Activated CD4-positive, alpha-beta T cell treated with anti-CD3 and anti-CD28 coated beads, Interleukin-2, amount 10 ng/mL, durations not matched to agents 7 days and 5 days (primary cell): ENCODE results near the gene ABHD16A. TPM values are rescaled to one million over a fixed set of nuclear protein-coding genes. Genes with fewer than 3 reads are reported as not detected.
A peak's percentile ranks its signal among the peaks of the same experiment; 100 is the strongest.

Experiments
- CTCF ChIA-PET: fragments of 350-600 bp; sonication (Branson Sonifier 250); formaldehyde crosslinking; loops from one replicate; lab custom pipeline; 2021; ENCODE audit warnings: antibody characterized with exemption; lab: Charles Lee
- POLR2A ChIA-PET: fragments of 350-600 bp; sonication (Branson Sonifier 250); formaldehyde crosslinking; loops from one replicate; lab custom pipeline; 2021; ENCODE audit warnings: antibody characterized with exemption; lab: Charles Lee
- DNase-seq: peaks from one replicate; pipeline ENCODE4 v3.0.0-alpha.2; 2020
- H3K27ac Mint-ChIP-seq: one replicate; pipeline ENCODE4 v1.8.0; 2021; ENCODE audit warnings: mild to moderate bottlenecking, moderate library complexity, mixed read lengths
- H3K27me3 Mint-ChIP-seq: one replicate; pipeline ENCODE4 v1.8.0; 2021; ENCODE audit warnings: mixed read lengths
- H3K36me3 Mint-ChIP-seq: one replicate; pipeline ENCODE4 v1.8.0; 2021; ENCODE audit warnings: low read depth, mixed read lengths
- H3K4me1 Mint-ChIP-seq: one replicate; pipeline ENCODE4 v1.8.0; 2021; ENCODE audit warnings: mixed read lengths
- H3K4me3 Mint-ChIP-seq: one replicate; pipeline ENCODE4 v1.8.0; 2021; ENCODE audit warnings: mild to moderate bottlenecking, moderate library complexity, mixed read lengths
- H3K9me3 Mint-ChIP-seq: one replicate; pipeline ENCODE4 v1.8.0; 2021; ENCODE audit warnings: mixed read lengths
- total RNA-seq, 2 experiments: library from RNA; stranded (reverse); gene quantifications; one replicate each; pipeline ENCODE4 v1.2.3, GENCODE V29; 2021

The ABHD16A gene
- total RNA-seq, 2 experiments from 2014 or later = 47.2 to 54.1 TPM

DNA sequence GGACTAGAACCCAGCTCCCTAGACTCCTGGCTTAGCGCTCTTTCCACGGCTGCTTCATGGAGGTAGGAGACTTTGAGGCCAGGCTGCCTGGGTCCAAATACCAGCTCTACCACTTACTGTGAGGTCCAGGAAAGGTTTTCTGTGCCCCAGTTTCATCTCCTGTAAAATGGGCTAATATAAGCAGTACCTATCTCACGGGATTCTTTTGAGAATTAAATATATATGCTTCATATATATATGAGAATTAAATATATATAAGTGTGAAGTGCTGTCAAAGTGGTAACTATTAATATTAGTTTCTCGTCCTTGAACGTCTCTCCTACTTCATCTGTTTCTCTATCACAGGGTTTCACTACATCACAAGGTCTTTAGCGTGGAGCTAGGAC lies 12.1 kb downstream of the ABHD16A start:
- Mint-ChIP-seq H3K36me3 (peaks cover 55% of the 10 kb centered on the region), H3K27ac (no peak overlapping the region)

DNA sequence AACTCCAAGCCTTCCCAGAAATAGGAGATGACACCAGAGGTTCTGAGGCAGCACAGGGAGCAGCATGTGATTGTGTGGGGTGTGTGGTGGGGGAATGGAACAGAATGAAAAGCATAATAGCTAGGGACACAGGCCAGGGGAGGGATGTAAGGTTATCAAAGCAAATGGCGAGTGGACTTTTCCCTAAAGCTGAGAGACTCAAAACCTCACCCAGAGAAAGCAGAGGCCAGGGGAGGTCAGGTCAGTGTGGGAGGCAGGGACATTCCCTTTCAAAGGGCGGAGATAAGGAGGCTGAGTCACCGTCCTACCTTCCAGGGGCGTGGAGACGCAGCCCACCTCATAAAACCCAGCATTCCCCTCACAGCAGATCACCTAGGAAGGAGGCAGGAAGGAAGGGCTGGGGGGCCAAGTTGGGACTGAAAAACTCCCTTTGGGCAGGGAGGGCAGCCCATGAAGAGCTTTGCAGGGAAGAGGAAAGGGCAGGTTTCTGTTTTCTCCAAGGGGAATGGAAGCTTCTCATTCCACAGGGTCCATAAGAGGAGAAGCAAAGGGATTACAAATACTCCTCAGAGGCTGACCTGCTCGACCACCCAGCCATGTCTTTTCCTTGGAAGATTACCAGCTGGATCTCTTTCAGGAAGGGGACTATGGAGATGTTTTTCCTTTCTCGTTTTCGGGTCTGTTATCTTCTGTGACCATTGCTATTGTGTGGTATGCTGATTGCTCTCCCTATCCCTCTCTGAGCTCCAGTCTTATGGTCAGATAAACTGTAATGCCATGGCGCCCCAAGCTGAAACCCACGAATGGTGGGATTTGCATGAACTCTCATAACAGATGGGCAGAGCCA lies 12.7 kb downstream of the ABHD16A start:
- H3K27me3 Mint-ChIP-seq = no peaks in the 10 kb centered on the region
- H3K36me3 Mint-ChIP-seq = peaks cover 59% of the 10 kb centered on the region
- ChIA-PET CTCF (interaction anchor here (0.5 to 1.7 kb wide), 4 partner anchors 10 to 150 kb away, joined by 3 to 4 read pairs (median 4); partner anchors contain the start of genes LY6G5C and LY6G6D), POLR2A (no interaction called here)
- DNase-seq = no peak
- no peaks in the 10 kb centered on the region for H3K4me1 Mint-ChIP-seq
- H3K9me3 Mint-ChIP-seq = no peaks in the 10 kb centered on the region
- H3K27ac Mint-ChIP-seq = peak overlapping the region; percentile 2
- H3K4me3 Mint-ChIP-seq = no peak overlapping the region

More for the DNA sequence above, 12.1 kb downstream of the ABHD16A start:
- DNase-seq = no peak
- no peak overlapping the region for H3K4me3 Mint-ChIP-seq
- H3K4me1 Mint-ChIP-seq = no peaks in the 10 kb centered on the region
- H3K27me3 Mint-ChIP-seq = no peaks in the 10 kb centered on the region
- H3K9me3 Mint-ChIP-seq = no peaks in the 10 kb centered on the region
- POLR2A ChIA-PET = no interaction called here
- CTCF ChIA-PET = interaction anchor here (0.5 to 1.7 kb wide), 3 partner anchors 10 to 149 kb away, joined by 3 to 4 read pairs (median 4); partner anchors contain the start of gene LY6G5C

DNA sequence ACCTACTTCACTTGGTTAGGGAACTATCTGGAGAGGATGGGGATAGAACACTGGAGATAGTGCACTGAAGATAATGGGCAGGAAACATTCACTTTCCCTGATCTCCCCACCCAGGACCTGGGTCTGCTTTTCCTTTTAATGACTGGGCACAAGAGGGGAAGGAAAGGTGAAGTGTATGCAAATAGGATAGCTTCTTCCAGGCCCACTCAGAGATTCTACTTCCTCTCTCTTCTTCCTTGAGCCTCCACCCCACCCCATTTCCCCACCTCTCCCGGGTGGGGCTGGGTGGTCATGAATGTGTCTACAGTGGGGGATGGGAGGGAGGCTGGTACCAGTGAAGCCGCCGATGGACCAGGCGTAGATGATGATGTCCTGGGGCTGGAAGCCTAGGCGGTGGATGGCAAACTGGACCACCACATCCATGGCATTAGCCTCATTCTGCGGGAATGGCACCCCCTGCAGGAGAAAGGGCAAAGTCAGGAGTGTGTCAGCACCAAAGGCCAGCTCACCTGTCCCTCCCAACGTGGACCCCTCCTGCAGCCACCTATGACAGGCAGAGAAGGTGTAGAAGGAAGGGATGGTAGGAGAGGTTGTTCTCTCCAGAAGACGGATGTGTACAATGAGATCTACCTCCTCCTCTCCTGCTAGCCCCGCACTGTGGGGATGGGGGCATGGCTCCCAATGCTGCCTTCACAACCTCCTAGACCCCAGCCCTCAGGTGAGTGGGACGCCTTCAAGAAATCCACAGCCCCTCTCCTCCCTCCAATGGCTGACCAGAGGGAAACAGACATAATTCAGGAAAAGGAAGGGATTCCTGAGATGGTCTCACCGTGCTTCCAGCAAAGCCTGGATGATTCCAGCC lies 13.6 kb downstream of the ABHD16A start:
- ChIA-PET CTCF (interaction anchor here (1.0 to 1.5 kb wide), 2 partner anchors 18 to 26 kb away, joined by 3 to 4 read pairs; partner anchors contain the start of gene LY6G6D), POLR2A (no interaction called here)
- no peaks in the 10 kb centered on the region for H3K27me3 Mint-ChIP-seq
- no peaks in the 10 kb centered on the region for H3K9me3 Mint-ChIP-seq
- H3K27ac Mint-ChIP-seq = no peak overlapping the region
- no peak overlapping the region for H3K4me3 Mint-ChIP-seq
- H3K4me1 Mint-ChIP-seq = no peaks in the 10 kb centered on the region
- DNase-seq = peak; percentile 14
- peaks cover 55% of the 10 kb centered on the region for H3K36me3 Mint-ChIP-seq

DNA sequence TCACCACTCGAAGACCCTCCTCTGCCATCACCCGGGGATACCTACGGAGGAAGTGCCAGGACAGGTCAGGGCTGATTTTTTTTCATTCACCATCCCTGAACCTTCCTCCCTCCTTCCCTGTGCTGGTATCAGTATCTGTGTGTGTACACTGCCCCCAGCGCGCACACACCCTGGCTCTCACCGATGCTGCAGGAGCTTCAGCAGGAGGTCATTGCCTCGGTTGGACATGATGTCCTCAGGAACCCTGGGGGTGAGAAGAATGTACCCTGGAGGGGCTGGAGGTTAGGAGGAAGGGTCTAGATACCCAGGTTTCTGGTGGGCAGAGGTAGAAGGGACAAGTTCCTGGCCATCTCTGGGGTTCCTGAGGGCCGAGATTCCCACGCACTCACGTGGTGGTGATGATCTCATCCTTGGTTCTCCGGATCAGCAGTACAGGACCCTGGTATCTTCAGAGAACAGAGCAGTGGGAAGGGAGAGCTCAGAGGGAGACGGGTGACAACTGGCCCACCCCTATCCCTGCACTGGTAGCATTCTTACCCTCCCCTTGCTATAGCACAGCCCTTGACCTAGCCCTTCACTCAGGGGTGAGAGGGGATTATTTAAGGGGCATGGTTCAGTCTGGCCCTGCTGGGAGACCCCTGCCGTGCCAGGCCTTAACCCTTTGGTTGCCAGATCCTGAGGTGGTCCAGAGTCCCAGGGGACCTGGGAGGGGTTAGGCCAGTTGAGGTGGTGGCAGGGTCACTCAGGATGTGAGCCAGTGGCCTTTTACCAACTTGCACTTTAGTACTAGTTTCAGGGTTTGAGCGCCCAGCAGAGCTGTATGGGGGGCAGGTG lies 15.0 kb downstream of the ABHD16A start:
- Mint-ChIP-seq H3K36me3 (peaks cover 49% of the 10 kb centered on the region), H3K9me3 (no peaks in the 10 kb centered on the region), H3K27ac (no peak overlapping the region), H3K4me1 (no peaks in the 10 kb centered on the region), H3K27me3 (no peaks in the 10 kb centered on the region), H3K4me3 (no peak overlapping the region)
- ChIA-PET POLR2A (no interaction called here), CTCF (interaction anchor here (0.6 to 1.5 kb wide), 4 partner anchors 9 to 82 kb away, joined by 3 to 4 read pairs (median 3); no protein-coding TSS in a partner anchor)
- DNase-seq = no peak

DNA sequence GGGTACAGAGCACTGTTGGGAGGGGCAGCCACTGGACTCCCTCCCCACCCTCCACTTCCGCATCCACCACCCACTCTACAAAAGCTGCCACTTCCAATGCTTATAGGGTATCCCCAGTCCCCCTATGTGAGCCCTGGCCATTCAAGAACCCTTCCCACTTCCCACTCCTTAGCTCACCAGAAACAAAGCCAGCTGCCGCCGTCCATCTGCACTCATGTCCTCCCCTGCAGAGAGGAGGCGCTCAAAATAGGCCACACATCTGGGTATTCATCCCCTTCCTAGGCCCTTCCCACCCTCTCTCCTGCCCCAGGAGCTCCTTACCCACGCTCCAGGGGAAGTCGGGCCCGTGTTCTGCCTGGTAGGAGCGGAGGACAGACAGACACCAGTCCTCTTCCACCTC lies 15.8 kb downstream of the ABHD16A start:
- Mint-ChIP-seq H3K27me3 (no peaks in the 10 kb centered on the region), H3K36me3 (peaks cover 43% of the 10 kb centered on the region), H3K9me3 (no peaks in the 10 kb centered on the region), H3K4me3 (no peak overlapping the region), H3K27ac (no peak overlapping the region), H3K4me1 (peaks cover under 1% of the 10 kb centered on the region)
- DNase-seq = no peak
- POLR2A ChIA-PET = no interaction called here
- CTCF ChIA-PET = interaction anchor here (0.5 to 1.2 kb wide), 4 partner anchors 9 to 178 kb away, joined by 3 read pairs; no protein-coding TSS in a partner anchor

DNA sequence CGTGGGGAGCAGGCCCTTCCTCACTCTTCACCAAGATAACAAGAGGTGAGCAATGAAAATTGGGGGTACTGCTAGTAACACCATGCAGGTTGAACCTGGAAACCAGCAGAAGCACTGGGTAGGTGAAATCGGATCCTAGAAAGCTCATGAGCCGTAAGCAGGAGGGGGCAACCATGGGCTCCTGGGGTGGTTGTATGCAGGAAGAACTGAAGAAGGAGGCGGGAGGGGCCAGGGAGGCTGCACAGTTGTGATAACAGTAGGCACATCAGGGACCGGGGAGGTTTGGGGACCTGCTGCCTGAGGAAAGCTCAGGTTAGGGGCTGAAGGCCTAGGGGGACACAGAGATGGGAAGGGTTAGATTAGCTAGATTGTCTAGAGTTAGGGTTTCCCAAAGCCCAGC lies 16.6 kb downstream of the ABHD16A start:
- H3K27me3 Mint-ChIP-seq = no peaks in the 10 kb centered on the region
- no peak overlapping the region for H3K4me3 Mint-ChIP-seq
- no peak overlapping the region for H3K27ac Mint-ChIP-seq
- ChIA-PET POLR2A (no interaction called here), CTCF (interaction anchor here (0.5 kb wide), 1 partner anchor 179 kb away, joined by 3 read pairs; no protein-coding TSS in a partner anchor)
- H3K36me3 Mint-ChIP-seq = peaks cover 41% of the 10 kb centered on the region
- DNase-seq = no peak
- peaks cover 9% of the 10 kb centered on the region for H3K4me1 Mint-ChIP-seq
- H3K9me3 Mint-ChIP-seq = no peaks in the 10 kb centered on the region

DNA sequence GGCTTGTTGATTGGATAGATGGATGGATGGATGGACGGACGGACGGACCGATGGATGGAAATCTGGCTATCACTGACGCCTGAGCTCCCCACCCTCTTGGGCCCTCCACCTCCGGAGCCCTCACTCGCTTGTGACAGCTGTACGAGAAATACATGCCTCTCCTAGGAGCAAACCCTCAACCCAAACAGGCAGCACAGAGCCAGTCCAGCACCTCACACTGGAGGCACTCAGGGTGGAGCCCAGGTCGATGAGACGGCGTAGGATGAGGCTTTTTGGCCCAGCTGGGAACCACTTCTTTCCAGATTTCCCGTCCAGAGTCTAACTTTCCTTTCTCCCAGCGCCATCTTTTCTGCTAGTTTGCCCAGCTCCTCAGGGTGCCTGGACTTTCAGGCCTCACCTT lies 19.5 kb downstream of the ABHD16A start:
- H3K36me3 Mint-ChIP-seq = peaks cover 23% of the 10 kb centered on the region

DNA sequence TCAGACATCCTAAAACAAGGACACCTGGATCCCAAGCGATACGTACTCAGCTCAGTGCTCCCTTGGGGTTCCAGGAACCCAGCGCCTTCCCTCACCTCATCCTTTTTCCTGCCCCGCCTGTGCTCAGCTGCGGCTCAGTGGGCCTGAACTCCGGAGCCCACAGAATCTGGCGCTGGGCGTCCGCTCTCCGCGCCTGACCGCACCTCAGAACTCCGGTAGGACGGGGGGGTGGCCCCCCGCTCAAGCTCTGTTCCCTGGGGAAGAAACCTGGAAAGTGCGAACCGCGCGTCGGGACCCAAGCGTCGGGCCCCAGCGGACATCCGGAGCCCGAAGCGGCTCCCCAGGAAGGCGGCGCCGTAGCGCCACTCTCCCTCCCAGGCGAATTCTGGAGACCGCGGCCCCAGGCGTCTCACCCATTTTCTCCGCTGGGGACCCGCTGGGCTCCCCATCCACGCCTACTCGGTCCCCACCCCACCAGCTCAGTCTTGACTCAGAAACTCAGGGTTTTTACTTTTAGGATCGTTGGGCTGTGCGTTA lies 21.9 kb downstream of the ABHD16A start:
- Mint-ChIP-seq H3K27me3 (no peaks in the 10 kb centered on the region), H3K36me3 (peaks cover 6% of the 10 kb centered on the region), H3K27ac (peak overlapping the region; percentile 62)

More for the DNA sequence above, 19.5 kb downstream of the ABHD16A start:
- CTCF ChIA-PET = interaction anchor here (0.6 to 1.7 kb wide), 2 partner anchors 12 to 55 kb away, joined by 3 to 4 read pairs; no protein-coding TSS in a partner anchor
- no peak overlapping the region for H3K27ac Mint-ChIP-seq
- POLR2A ChIA-PET = no interaction called here
- H3K4me1 Mint-ChIP-seq = peaks cover 32% of the 10 kb centered on the region
- no peak for DNase-seq
- H3K9me3 Mint-ChIP-seq = no peaks in the 10 kb centered on the region
- no peak overlapping the region for H3K4me3 Mint-ChIP-seq
- H3K27me3 Mint-ChIP-seq = no peaks in the 10 kb centered on the region

DNA sequence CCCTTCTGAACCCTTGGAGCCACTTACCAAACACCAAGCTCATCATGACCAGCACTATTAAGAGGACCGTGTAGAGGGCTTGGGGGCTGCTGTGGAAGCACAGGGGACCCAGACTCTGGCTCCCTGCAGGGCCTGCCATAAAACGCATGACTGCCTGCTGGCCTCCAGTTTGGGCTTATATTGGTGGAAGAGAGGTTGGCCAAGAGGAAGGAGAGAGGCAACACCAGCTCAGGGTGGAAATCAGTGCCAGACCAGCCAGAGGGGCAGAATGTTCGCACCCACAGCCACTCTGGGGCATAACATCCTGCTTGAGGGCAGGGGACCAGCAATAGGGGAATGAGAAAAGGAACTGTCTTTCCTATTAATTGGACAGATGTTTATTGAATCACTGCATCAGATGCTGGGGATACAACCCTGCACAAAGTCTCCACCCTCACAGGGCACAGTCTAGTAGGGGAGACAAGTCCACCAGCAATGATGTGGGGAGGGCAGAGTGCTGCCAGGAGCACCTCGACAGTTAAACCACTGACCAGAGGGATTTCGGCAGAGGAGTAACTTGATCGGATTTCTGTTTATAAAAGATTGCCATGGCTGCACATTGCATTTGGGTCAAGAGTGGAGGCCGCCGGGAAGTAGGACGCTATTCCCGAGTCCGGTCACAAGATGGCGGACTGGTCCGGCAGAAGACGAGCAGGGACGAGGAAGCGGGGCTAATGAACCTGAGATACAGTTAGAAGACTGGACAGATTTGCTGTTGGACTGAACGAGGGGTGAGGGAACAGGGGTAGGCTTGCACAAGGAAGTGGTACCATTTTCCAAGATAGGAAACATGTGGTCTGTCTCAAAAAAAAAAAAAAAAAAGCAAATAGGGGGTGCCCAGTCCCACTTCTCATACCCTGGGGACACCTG lies 22.6 kb downstream of the ABHD16A start, which contains the start of gene LY6G5C:
LY6G5C (minus strand) TSS at position 842 of the 909 bp plus-strand sequence; CDS start at position 148, 694 bp downstream.
- Mint-ChIP-seq H3K9me3 (no peaks in the 10 kb centered on the region), H3K4me1 (peaks cover 40% of the 10 kb centered on the region), H3K27me3 (no peaks in the 10 kb centered on the region), H3K36me3 (no peaks in the 10 kb centered on the region), H3K4me3 (peak within 1 kb of the TSS; percentile 72), H3K27ac (peak within 1 kb of the TSS; percentile 62)
- ChIA-PET CTCF (interaction anchor here (0.6 to 1.8 kb wide), 12 partner anchors 10 to 424 kb away, joined by 3 to 8 read pairs (median 3); partner anchors contain the start of genes DDAH2 and NFKBIL1), POLR2A (no interaction called here)
- DNase-seq = peak; percentile 66

More for the DNA sequence above, 21.9 kb downstream of the ABHD16A start:
- ChIA-PET POLR2A (no interaction called here), CTCF (interaction anchor here (0.6 to 1.8 kb wide), 10 partner anchors 10 to 423 kb away, joined by 3 to 8 read pairs (median 3); partner anchors contain the start of gene DDAH2)
- peak; percentile 41 for DNase-seq
- peak overlapping the region; percentile 72 for H3K4me3 Mint-ChIP-seq
- peaks cover 40% of the 10 kb centered on the region for H3K4me1 Mint-ChIP-seq
- H3K9me3 Mint-ChIP-seq = no peaks in the 10 kb centered on the region

DNA sequence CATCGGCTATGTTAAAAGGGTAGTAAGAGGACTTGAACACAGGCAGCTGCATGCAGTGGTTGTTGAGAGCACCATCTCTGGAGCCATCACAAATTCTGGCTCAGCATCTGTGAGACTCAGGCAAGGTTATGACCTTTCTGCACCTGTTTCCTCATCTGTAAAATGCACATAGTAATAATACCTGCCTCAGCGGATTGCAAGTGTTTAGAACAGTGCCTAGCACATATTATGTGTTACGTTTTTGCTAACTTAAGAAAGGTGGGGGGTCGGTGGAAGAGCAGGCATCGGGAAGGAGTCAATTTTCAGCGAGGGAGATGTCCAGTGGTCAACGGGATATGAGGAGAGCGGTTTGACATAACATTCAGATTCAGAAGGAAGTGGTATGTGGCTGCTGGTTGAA lies 25.2 kb downstream of the ABHD16A start:
- H3K9me3 Mint-ChIP-seq = no peaks in the 10 kb centered on the region
- ChIA-PET CTCF (interaction anchor here (0.8 to 2.0 kb wide), 2 partner anchors 11 to 152 kb away, joined by 4 to 7 read pairs; no protein-coding TSS in a partner anchor), POLR2A (no interaction called here)
- peaks cover 40% of the 10 kb centered on the region for H3K4me1 Mint-ChIP-seq
- peaks cover 6% of the 10 kb centered on the region for H3K36me3 Mint-ChIP-seq
- H3K27ac Mint-ChIP-seq = no peak overlapping the region
- no peak for DNase-seq
- no peaks in the 10 kb centered on the region for H3K27me3 Mint-ChIP-seq
- no peak overlapping the region for H3K4me3 Mint-ChIP-seq
